DOHH2 (cell line): Measurements from ENCODE around the gene CERS6.

ENCODE experiments used
- H3F3A ChIP-seq: fragments of 200-600 bp; sonication (generic), shearing (Covaris generic); 2 replicates; pipeline ENCODE4 v1.6.0; 2016; ENCODE audit warnings: antibody characterized with exemption, mild to moderate bottlenecking; ENCODE audit not compliant: control insufficient read depth, insufficient read depth
- H3K27ac ChIP-seq: fragments of 200-600 bp; sonication (generic); 2 replicates; pipeline ENCODE4 v1.5.1; 2014; ENCODE audit warnings: low read depth, mild to moderate bottlenecking, low read length, moderate library complexity
- H3K27me3 ChIP-seq: fragments of 200-600 bp; sonication (generic); 2 replicates; pipeline ENCODE4 v1.6.1; 2014; ENCODE audit warnings: mild to moderate bottlenecking, low read length, mixed read lengths; ENCODE audit not compliant: control insufficient read depth
- H3K36me3 ChIP-seq: fragments of 200-600 bp; sonication (generic); 2 replicates; pipeline ENCODE4 v1.6.1; 2014; ENCODE audit warnings: mild to moderate bottlenecking, low read length, moderate library complexity, mixed read lengths; ENCODE audit not compliant: control insufficient read depth
- H3K4me1 ChIP-seq: fragments of 200-600 bp; sonication (generic); 2 replicates; pipeline ENCODE4 v1.6.1; 2014; ENCODE audit warnings: mild to moderate bottlenecking, low read length, mixed read lengths; ENCODE audit not compliant: control insufficient read depth
- H3K4me2 ChIP-seq: fragments of 200-600 bp; sonication (generic); 2 replicates; pipeline ENCODE4 v1.6.0; 2014; ENCODE audit warnings: mild to moderate bottlenecking, low read length, moderate library complexity
- H3K4me3 ChIP-seq: fragments of 200-600 bp; sonication (generic); 2 replicates; pipeline ENCODE4 v1.5.1; 2014; ENCODE audit warnings: mild to moderate bottlenecking, low read length, mixed read lengths
- H3K79me2 ChIP-seq: fragments of 200-600 bp; sonication (generic); 2 replicates; pipeline ENCODE4 v1.6.1; 2014; ENCODE audit warnings: mild to moderate bottlenecking, low read length, mixed read lengths; ENCODE audit not compliant: control insufficient read depth
- H3K9me2 ChIP-seq: fragments of 200-600 bp; sonication (generic); replicated peaks from 2 replicates; pipeline ENCODE4 v1.6.1; 2014; ENCODE audit warnings: mild to moderate bottlenecking, low read length, mixed read lengths; ENCODE audit not compliant: control insufficient read depth
- H3K9me3 ChIP-seq: fragments of 200-600 bp; sonication (generic); 2 replicates; pipeline ENCODE4 v1.6.1; 2014; ENCODE audit warnings: antibody characterized with exemption, low read length, mixed read lengths; ENCODE audit not compliant: control insufficient read depth, insufficient read depth
- H4K20me1 ChIP-seq: fragments of 200-600 bp; sonication (generic); 2 replicates; pipeline ENCODE4 v1.6.0; 2014; ENCODE audit warnings: low read depth, mild to moderate bottlenecking, antibody characterized with exemption, low read length, moderate library complexity; ENCODE audit not compliant: control insufficient read depth, insufficient read depth
- CTCF ChIP-seq: fragments of 200-600 bp; sonication (generic); IDR thresholded peaks from one replicate; pipeline ENCODE4 v1.5.1; 2014; ENCODE audit warnings: antibody characterized with exemption, mild to moderate bottlenecking, low read depth, low read length; ENCODE audit not compliant: poor library complexity, severe bottlenecking
- EZH2phosphoT487 ChIP-seq: fragments of 200-600 bp; sonication (generic); IDR thresholded peaks from 2 replicates; pipeline ENCODE4 v1.6.1; 2017; ENCODE audit warnings: borderline replicate concordance, mild to moderate bottlenecking, antibody characterized with exemption, low read length, moderate library complexity, mixed read lengths

Gene CERS6

GRCh38 chr2:168712053-168712452 is 256.0 kb downstream of the CERS6 start:
- Histone ChIP-seq H3K79me2 (no peaks in the 10 kb centered on the region), H4K20me1 (no peaks in the 10 kb centered on the region), H3K9me2 (no peaks in the 10 kb centered on the region), H3K27ac (no peak overlapping the region), H3K27me3 (peaks cover 4% of the 10 kb centered on the region), H3K4me1 (no peaks in the 10 kb centered on the region), H3K36me3 (no peaks in the 10 kb centered on the region), H3K4me3 (no peak overlapping the region), H3K4me2 (no peak overlapping the region), H3F3A (no peaks in the 10 kb centered on the region), H3K9me3 (no peaks in the 10 kb centered on the region)
- TF ChIP-seq EZH2phosphoT487 (no peak), CTCF (no peak)

GRCh38 chr2:168713325-168713724 is 257.3 kb downstream of the CERS6 start:
- Histone ChIP-seq H3K4me1 (no peaks in the 10 kb centered on the region), H3K79me2 (no peaks in the 10 kb centered on the region), H3K9me2 (no peaks in the 10 kb centered on the region), H3K9me3 (no peaks in the 10 kb centered on the region), H3K27ac (no peak overlapping the region), H3K4me3 (no peak overlapping the region), H3K4me2 (no peak overlapping the region), H3K36me3 (no peaks in the 10 kb centered on the region), H3F3A (no peaks in the 10 kb centered on the region), H3K27me3 (peaks cover 4% of the 10 kb centered on the region), H4K20me1 (no peaks in the 10 kb centered on the region)
- TF ChIP-seq EZH2phosphoT487: no peak
- TF ChIP-seq CTCF: no peak

DNA sequence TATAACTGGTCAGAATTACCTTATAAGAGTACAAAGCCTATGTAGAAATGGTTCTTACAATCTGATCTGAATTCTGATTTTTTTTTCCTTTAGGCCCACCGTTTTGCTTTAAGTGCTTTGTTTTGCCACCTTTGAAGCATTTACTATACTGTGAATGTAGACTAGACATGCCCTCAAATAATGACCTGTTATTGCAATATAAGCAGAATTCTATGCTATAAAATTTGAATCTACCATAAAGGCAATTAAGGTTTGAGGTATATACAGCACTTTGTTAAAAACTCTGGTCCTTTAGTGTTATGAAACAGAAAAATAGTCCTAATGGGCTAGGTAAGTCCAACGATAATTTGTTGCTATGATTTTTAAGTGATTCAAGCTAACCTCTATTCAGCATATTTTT is 259.8 kb downstream of the CERS6 start:
- Histone ChIP-seq H3K27me3 (no peaks in the 10 kb centered on the region), H3K79me2 (no peaks in the 10 kb centered on the region), H3K27ac (no peak overlapping the region), H3K4me1 (no peaks in the 10 kb centered on the region), H3K36me3 (no peaks in the 10 kb centered on the region), H3K9me3 (no peaks in the 10 kb centered on the region), H3K4me2 (no peak overlapping the region), H3K4me3 (no peak overlapping the region), H3K9me2 (no peaks in the 10 kb centered on the region), H3F3A (no peaks in the 10 kb centered on the region), H4K20me1 (no peaks in the 10 kb centered on the region)
- TF ChIP-seq CTCF (no peak), EZH2phosphoT487 (no peak)

DNA sequence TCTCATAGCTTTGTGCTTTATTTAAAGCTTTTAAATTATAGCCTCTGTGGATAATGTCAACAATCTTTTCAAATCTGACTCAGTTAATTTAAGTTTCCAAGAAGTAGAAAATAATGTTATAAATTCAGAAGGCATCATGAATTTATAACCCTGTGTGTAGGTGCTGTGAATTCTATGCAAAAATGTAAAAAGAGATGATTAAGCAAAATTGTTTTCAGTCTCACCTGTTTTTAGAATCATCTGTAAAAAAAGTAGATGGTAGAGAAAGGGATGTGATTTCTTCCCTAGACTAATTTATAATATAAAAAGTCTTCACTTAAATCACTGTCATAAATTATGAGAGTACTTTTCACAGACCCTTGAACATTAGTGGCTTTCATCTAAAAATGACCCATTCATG is 260.8 kb downstream of the CERS6 start:
- no peaks in the 10 kb centered on the region for H3K36me3 ChIP-seq
- H3K27me3 ChIP-seq: no peaks in the 10 kb centered on the region
- no peaks in the 10 kb centered on the region for H3K79me2 ChIP-seq
- H3K4me2 ChIP-seq: no peak overlapping the region
- H3K9me3 ChIP-seq: no peaks in the 10 kb centered on the region
- H3K4me3 ChIP-seq: no peak overlapping the region
- TF ChIP-seq CTCF (no peak), EZH2phosphoT487 (no peak)
- no peaks in the 10 kb centered on the region for H3F3A ChIP-seq
- H3K9me2 ChIP-seq: no peaks in the 10 kb centered on the region
- no peaks in the 10 kb centered on the region for H4K20me1 ChIP-seq
- H3K27ac ChIP-seq: no peak overlapping the region
- H3K4me1 ChIP-seq: no peaks in the 10 kb centered on the region
